Ramos (cell line): ENCODE measurements around the gene TPCN1.

Source experiments
- in situ Hi-C: fragments of 300-500 bp; cut with MboI; formaldehyde crosslinking; loops from one replicate; pipeline ENCODE4 v1.14.3; 2022; ENCODE audit warnings: low sequenced_read_pairs; ENCODE audit not compliant: unreplicated experiment

Gene TPCN1

DNA sequence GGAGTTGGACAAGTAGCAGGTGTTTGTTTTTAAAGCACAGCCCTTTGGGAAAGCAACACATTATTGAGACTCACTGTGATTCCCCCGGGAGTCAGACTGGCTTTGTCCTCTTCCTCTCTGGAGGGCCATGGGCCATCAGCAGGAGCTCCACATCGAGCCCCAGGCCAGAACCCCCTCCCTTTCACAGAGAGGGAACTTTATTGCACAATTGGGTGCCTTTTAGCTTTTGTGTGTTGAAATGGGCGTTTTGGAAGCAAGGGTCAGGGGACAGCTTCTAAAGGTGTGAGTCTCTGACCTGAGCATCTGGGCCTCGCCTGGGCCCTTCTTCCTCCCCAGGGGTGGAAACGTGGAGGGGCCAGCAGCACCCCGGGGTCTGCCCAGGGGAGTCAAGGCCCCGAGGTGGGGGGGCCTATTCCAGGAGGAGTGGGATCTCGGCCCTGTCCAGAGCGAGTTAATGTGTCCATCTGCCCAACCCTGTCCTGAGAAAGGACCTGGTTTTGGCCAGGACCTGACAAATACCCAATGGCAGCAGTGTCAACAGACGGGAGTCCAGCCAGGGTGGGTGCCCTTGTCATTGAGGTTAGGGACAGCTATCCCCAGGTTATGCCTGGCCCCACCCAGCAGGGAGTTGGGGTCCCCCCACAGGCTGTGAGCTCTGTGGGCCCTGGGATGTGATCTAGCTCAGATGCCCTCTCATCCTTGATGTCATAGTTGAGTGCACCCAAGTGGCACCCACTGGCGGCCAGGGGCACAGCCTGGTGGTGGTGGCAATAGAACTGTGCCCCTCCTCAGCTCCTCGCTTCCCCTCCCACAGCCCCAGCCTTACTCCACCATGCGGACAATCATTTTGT lies 76.6 kb downstream of the TPCN1 start:
- in situ Hi-C loops, result no loop called here

GRCh38 chr12:113298472-113298817 lies 77.2 kb downstream of the TPCN1 start:
- in situ Hi-C loops, result no loop called here

GRCh38 chr12:113298861-113299545 lies 77.7 kb downstream of the TPCN1 start:
- in situ Hi-C loops, result no loop called here

GRCh38 chr12:113299619-113300237 lies 78.5 kb downstream of the TPCN1 start:
- in situ Hi-C loops, result no loop called here

DNA sequence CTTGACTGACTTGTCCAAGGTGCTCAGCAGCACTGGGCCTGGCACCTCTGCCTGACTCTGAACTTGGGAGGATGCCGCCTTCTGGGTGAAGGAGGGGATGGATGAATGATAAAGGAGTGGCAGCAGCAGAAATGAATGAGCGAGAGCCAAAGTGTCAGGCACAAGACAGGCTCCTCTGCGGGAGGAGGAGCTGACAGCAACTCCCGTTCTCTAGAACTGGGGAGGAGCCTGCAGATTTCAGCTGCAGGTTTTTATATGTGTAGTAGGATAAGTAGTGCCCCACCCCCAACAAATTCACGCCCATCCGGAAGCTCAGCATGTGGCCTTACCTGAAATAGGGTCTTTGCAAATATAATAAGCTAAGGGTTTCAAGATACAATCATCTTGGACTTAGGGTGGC lies 80.5 kb downstream of the TPCN1 start:
- in situ Hi-C loops, result no loop called here

- in situ Hi-C loops, result no loop called here
Measured at GRCh38 chr12:113302466-113302865, 81.2 kb downstream of the TPCN1 start.

GRCh38 chr12:113302886-113303640 lies 81.8 kb downstream of the TPCN1 start:
- in situ Hi-C loops, result no loop called here

GRCh38 chr12:113305281-113305856 lies 84.1 kb downstream of the TPCN1 start:
- in situ Hi-C loops, result no loop called here

DNA sequence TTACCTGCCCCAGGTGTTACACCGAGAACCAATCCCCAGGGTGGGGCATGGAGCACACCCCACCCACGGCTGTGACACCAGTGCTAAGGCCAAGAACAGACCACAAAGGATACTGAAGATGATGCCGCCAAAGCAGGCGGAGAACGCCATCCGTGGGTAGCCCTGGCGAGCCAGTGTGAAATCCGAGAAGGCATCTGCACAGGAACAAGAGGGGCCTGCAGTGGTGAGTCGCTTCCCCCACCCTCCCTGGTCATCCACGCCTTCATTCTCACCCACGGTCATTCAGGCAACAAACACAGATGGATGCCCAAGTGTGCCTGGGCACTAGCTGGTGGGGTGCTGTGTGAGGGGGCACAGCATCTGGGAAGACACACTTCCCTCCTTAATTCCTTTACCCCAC lies 85.1 kb downstream of the TPCN1 start:
- in situ Hi-C loops, result no loop called here

DNA sequence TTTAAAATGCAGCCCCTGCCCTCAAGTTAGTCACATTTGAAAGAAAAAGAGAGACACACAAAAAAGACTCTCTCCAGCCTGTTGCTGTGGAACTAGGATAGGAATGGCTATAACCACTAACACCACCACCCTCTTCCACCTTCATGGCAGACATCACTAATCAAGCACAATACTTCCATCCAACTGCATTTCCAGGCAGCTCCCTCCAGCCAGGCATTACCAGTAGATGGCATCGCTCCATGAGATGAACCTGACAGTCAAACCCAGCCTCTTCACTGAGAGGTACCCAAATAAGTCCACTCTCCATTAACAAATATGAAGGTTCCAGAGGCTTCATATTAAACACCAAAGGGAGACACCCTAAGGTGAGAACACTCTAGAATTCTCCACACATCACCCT lies 89.2 kb downstream of the TPCN1 start:
- in situ Hi-C loops, result loop anchor here (10.0 kb wide), 2 partner anchors 114 to 116 kb away; partner anchors contain the start of gene SDSL

DNA sequence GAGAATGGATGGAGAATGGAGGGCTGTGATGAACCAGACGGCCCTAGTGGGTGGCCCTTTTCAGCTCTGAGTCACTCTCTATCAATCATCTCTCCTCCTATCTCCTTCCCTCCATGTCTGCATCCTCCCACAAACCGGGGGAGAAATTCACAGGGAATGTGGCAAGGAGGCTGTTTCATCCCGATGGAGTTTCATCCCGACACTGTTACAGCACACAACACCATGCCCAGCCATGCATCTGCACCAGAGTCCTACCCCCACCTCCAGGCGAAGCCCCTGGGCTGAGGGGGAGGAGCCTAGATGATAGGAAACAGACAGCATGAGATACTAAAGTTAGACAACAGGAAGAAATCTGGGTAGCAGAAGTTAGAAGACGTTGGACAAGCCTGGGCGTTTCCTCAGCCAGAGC lies 92.9 kb downstream of the TPCN1 start:
- in situ Hi-C loops, result loop anchor here (10.0 kb wide), 2 partner anchors 111 to 119 kb away; partner anchors contain the start of gene SDSL

DNA sequence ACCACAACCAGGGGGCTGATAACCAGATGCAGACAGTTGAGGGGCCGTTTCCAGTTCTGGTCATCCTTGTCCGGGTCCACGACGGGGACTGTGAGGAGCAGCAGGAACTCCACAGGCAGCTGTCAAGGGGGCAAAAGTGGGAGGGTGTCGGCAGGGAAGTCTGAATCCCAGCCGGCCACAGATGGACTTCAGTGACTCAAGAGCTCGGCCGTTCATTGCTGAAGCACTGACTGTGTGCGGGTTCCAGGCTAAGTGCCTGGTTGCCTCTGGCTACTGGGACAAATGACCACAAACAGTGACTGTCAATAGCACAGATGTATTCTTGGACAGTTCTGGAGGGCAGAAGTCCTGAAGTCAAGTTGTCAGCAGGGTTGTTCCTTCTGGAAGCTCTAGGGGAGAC lies 94.1 kb downstream of the TPCN1 start:
- in situ Hi-C loops, result loop anchor here (10.0 kb wide), 2 partner anchors 109 to 121 kb away; partner anchors contain the start of gene SDSL

DNA sequence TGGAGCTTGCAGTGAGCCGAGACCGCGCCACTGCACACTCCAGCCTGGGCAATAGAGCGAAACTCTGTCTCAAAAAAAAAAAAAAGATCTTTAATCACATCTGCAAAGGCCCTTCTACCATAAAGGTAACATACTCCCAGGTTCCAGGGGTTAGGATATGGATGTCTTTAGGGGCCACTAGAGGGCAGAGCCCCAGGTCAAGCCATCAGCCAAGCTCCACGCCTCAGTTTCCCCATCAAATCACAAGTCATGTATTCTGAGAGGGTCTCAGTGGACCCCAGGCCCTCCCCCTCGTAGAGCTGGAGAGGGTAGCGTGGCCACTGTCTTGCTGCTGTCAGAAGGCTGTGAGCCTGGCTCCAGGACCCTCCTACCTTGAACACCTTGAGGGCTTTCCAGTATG lies 94.9 kb downstream of the TPCN1 start:
- in situ Hi-C loops, result loop anchor here (10.0 kb wide), 2 partner anchors 109 to 121 kb away; partner anchors contain the start of gene SDSL

GRCh38 chr12:113317122-113317521 lies 95.9 kb downstream of the TPCN1 start:
- in situ Hi-C loops, result loop anchor here (10.0 kb wide), 2 partner anchors 108 to 122 kb away; partner anchors contain the start of gene SDSL

DNA sequence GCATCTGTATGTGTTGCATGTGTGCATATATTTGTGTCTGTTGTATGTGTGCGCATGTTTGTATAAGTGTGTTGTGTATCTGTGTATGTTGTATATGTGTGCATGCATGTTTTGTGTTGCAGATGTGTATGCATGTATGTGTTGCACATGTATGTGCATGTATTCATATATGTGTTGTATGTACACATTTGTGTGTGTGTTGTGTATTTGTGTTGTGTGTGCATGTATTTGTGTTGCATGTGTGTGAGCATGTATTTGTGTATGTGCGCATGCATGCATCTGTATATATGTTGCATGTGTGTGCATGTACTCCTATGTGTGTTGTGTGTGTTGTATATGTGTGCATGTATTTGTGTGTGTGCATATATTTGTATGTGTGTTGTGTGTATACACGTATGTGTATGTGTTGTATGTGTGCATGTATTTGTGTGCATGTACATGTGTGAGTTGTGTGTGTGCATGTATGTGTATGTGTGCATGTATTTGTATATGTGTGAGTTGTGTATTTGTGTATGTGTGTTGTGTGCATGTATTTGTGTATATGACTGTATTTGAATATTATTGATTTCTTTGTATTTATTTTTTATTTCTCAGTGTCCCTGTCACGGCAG lies 96.9 kb downstream of the TPCN1 start:
- in situ Hi-C loops, result loop anchor here (10.0 kb wide), 2 partner anchors 107 to 123 kb away; partner anchors contain the start of gene SDSL

DNA sequence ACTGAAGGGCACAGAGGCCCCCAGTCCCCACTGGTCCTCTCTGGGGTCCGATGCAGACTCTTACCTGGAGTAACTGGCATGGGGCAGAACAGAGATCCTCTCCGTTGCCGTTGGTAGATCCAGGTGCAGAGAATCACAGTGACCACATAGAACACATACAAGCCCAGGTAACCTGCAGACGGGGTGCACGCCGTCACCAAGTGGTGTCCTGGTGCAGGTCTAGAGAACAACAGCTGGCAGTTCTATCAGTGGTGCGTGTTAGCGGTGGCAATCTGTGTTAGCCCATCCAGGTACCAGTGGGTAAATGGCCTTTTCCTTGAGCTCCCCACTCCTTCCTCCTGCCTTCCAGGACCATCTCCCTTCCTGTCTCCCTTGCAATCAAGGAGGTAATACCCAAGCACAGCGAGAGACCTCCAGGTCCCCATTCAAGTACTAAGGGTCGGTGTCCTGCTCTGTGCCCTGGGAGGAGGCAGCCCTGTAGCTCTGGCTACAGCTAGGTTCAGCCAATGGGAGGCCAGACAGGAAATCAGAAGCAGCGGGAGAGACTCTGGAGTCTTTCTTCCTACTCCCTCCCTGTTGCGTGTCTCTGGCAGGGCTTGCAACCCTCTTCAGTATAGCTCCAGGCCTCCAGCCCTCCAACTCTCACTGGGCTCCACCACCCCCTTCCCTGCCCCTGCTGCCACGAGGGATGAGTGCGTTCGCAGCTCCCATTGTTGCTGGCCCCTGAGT lies 97.8 kb downstream of the TPCN1 start:
- in situ Hi-C loops, result loop anchor here (10.0 kb wide), 2 partner anchors 106 to 124 kb away; partner anchors contain the start of gene SDSL

DNA sequence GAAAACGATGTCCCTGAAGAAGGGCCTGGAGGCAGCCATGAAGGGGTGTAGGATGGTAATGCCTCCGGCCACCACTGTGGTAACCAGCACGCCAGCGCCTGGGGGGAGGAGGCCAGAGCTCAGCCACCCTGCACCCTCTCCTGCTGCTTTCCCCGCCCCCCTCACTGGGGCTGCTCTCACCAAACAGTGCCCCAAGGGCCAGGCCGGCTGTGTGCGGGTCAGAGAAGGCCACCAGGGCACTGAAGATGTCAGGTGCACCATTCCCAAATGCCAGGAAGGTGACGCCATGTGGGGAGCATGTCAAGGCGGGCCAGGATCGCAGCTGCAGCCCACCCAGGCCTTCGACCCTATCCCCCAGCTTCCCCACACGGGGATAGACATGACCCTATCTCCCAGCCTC lies 99.1 kb downstream of the TPCN1 start:
- in situ Hi-C loops, result no loop called here

DNA sequence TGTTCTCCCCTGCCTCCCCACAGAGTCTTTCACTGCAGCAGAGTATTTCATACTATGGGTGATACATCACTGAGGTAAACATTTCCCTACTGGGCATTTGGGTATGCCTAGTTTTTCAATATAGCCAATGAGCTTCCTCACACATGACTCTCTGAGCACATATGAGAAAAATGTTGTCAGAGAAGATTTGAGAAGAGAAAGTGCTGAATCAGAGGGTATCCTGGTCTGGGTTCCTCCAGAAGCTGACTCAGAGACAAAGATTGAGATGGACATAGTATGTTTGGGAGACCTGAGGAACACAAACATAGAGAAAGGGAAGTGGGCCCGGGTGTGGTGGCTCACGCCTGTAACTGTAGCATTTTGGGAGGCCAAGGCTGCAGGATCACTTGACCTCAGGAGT lies 101.1 kb downstream of the TPCN1 start:
- in situ Hi-C loops, result no loop called here

DNA sequence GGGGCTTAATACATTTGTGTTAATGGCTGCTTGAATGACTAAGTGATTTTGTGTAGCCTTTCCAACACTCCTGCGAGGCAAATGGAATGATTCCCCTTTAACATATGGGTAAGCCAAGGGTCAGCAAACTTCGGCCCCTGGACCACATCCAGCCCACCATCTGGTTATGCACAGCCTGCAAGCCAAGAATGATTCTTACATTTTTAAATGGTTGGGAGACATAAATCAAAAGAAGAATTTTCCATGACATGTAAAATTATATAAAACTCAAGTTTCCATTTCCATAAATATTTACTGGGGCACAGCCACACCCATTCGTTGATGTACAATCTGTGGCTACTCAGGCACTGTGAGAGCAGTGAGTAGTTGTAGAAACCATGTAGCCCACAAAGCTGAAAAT lies 104.7 kb downstream of the TPCN1 start:
- in situ Hi-C loops, result no loop called here
